Testis (tissue), 3 donors: ENCODE data around the gene REM2. TPM values are rescaled to one million over a fixed set of nuclear protein-coding genes. Genes with fewer than 3 reads are reported as not detected.
"Not testable (repeated sequence)": the region's sequence is repeated elsewhere in the genome, so short reads cannot be mapped to it uniquely, and the experiment has no call there.

Source experiments
- DNase-seq: peaks from one replicate; pipeline ENCODE4 v3.0.0-alpha.2; 2019
- H3K27ac ChIP-seq, 2 donors: fragments of 200-600 bp; sonication (generic); one replicate each; pipeline ENCODE4 v1.5.1; 2019
- H3K27me3 ChIP-seq: fragments of 200-600 bp; sonication (generic); one replicate; pipeline ENCODE4 v1.5.1; 2019
- H3K36me3 ChIP-seq: fragments of 200-600 bp; sonication (generic); one replicate; pipeline ENCODE4 v1.5.1; 2017; ENCODE audit warnings: low read depth; ENCODE audit errors: missing control alignments
- H3K4me1 ChIP-seq: fragments of 200-600 bp; sonication (generic); one replicate; pipeline ENCODE4 v1.5.1; 2019
- H3K4me3 ChIP-seq, 2 donors: fragments of 200-600 bp; sonication (generic); one replicate each; pipeline ENCODE4 v1.5.1; 2017 to 2019
- H3K9me3 ChIP-seq: fragments of 200-600 bp; sonication (generic); one replicate; pipeline ENCODE4 v1.5.1; 2017
- CTCF ChIP-seq, 3 experiments: fragments of 450-650 bp in 2 of 3; fragments of 200-600 bp in 1 of 3; sonication (generic) in 1 of 3; IDR thresholded peaks; one replicate each; pipeline ENCODE4 v1.5.1; 2016 to 2019; ENCODE audit warnings: antibody characterized with exemption in 3 of 3, mild to moderate bottlenecking in 2 of 3, moderate library complexity in 1 of 3
- POLR2A ChIP-seq: fragments of 450-650 bp; IDR thresholded peaks from one replicate; pipeline ENCODE4 v1.6.1; 2017; ENCODE audit warnings: antibody characterized with exemption, mild to moderate bottlenecking, moderate library complexity
- WGBS, 2 donors: methylation state at CpG; one replicate each; pipeline ENCODE4 v1.1.5; 2018; 5-methylcytosine and 5-hydroxymethylcytosine counted together
- intact Hi-C: fragments of 100-400 bp; cut with DNase I; formaldehyde crosslinking; loops from one replicate; pipeline ENCODE4 v1.15.1; 2023; ENCODE audit warnings: low total_unique reads
- polyA plus RNA-seq: library from polyadenylated mRNA; stranded (reverse); fragments of 350-450 nt; fragmentation: Illumina TruSeq; extraction: RNeasy Lipid Tissue Mini Kit (QIAGEN cat#74804); gene quantifications from one replicate; pipeline ENCODE4 v1.2.3, GENCODE V29; 2014; ENCODE audit warnings: low read depth, low replicate concordance; ENCODE audit not compliant: insufficient read depth
- total RNA-seq, 2 donors: library from RNA; depleted of rRNA; stranded (reverse); fragments of >200 nt; gene quantifications; one replicate each; pipeline ENCODE4 v1.2.3, GENCODE V29; 2016

REM2 gene
- total and polyA plus RNA-seq, 3 donors from 2014 or later, result 2.4 to 4.8 (median 2.9) TPM

- WGBS, 2 donors, result 34 to 38% methylated on average over 12 of the region's 12 CpGs
- no peaks in the 10 kb centered on the region for H3K9me3 ChIP-seq
- no peaks in the 10 kb centered on the region for H3K36me3 ChIP-seq
- H3K27ac ChIP-seq, result peak overlapping the region; percentile 27 to 85
- H3K4me3 ChIP-seq, result no peak overlapping the region
- intact Hi-C loops, result no loop called here
- peak; percentile 76 for DNase-seq
- TF ChIP-seq CTCF (IDR thresholded peaks at IDR 0.05), result no peak
- no peak for TF ChIP-seq POLR2A
- H3K27me3 ChIP-seq, result no peaks in the 10 kb centered on the region
- peaks cover 50% of the 10 kb centered on the region for H3K4me1 ChIP-seq
Observed at GRCh38 chr14:22848351-22849164, 34.5 kb upstream of the REM2 start.

DNA sequence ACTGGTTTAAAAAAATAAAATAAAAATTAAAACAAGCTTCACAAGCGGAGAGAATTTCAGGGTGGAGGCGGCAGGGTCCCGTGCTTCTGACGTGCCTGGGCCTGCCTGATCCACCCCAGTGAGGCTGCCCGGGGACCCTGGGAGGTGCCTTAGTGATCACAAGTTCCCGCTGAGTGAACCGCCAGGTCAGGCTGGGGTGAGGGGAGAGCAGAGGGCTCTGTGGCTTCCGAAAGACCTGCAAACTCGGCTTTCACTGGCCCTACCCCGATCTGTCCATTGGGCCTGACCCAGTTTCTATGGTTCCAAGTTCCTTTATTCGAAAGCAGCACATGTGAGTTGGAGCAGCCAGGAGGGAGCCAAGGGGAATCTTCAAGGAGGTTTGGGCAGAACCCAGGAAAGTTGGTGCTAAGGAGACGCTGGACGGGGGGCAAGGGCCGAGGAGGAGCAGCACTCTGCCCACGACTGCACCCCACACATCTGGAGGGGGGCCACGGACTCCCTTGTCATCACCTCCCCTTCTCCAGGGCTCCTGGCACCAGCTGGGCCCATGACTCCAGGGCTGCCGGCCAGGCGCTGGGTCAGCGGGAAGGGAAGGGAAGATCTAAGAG, 33.7 kb upstream of the REM2 start:
- Histone ChIP-seq H3K27me3 (no peaks in the 10 kb centered on the region), H3K9me3 (no peaks in the 10 kb centered on the region), H3K4me1 (peaks cover 50% of the 10 kb centered on the region), H3K4me3 (no peak overlapping the region), H3K36me3 (no peaks in the 10 kb centered on the region), H3K27ac (peak overlapping the region; percentile 27 to 85)
- intact Hi-C loops, result no loop called here
- 49 to 57% methylated on average over 9 to 19 of the region's 19 CpGs for WGBS, 2 donors
- TF ChIP-seq POLR2A (no peak), CTCF (IDR thresholded peaks at IDR 0.05) (no peak)
- peak; percentile 79 for DNase-seq

- peaks cover 42% of the 10 kb centered on the region for H3K4me1 ChIP-seq
- H3K36me3 ChIP-seq, result no peaks in the 10 kb centered on the region
- WGBS, 2 donors, result 64 to 75% methylated on average over 7 to 9 of the region's 9 CpGs
- DNase-seq, result peak; percentile 78
- intact Hi-C loops, result loop anchor here (10.0 kb wide), 1 partner anchor 286 kb away; no protein-coding TSS in a partner anchor
- TF ChIP-seq POLR2A, result no peak
- TF ChIP-seq CTCF (IDR thresholded peaks at IDR 0.05), result no peak
- no peaks in the 10 kb centered on the region for H3K27me3 ChIP-seq
- peak overlapping the region in 1 of 2 donors; percentile 54 for H3K27ac ChIP-seq
- no peak overlapping the region for H3K4me3 ChIP-seq
- H3K9me3 ChIP-seq, result no peaks in the 10 kb centered on the region
Observed at GRCh38 chr14:22850944-22851764, 31.9 kb upstream of the REM2 start.

- H3K4me3 ChIP-seq, H3K27ac ChIP-seq: not testable (repeated sequence)
Observed at GRCh38 chr14:22852178-22852577, 30.8 kb upstream of the REM2 start.

GRCh38 chr14:22852599-22852939, 30.5 kb upstream of the REM2 start:
- intact Hi-C loops, result loop anchor here (10.0 kb wide), 1 partner anchor 288 kb away; no protein-coding TSS in a partner anchor
- no peak for DNase-seq

More at GRCh38 chr14:22852178-22852577, 30.8 kb upstream of the REM2 start:
- H3K36me3 ChIP-seq, H3K27me3 ChIP-seq, DNase-seq, H3K9me3 ChIP-seq: not testable (repeated sequence)
- WGBS, 2 donors, result 80 to 85% methylated on average over 12 of the region's 12 CpGs
- H3K4me1 ChIP-seq, result peaks cover 31% of the 10 kb centered on the region
- intact Hi-C loops, result loop anchor here (10.0 kb wide), 1 partner anchor 287 kb away; no protein-coding TSS in a partner anchor

More at GRCh38 chr14:22852599-22852939, 30.5 kb upstream of the REM2 start:
- Histone ChIP-seq H3K9me3 (no peaks in the 10 kb centered on the region), H3K27me3 (no peaks in the 10 kb centered on the region), H3K4me3 (no peak overlapping the region), H3K36me3 (no peaks in the 10 kb centered on the region), H3K27ac (no peak overlapping the region), H3K4me1 (peaks cover 28% of the 10 kb centered on the region)
- TF ChIP-seq CTCF (IDR thresholded peaks at IDR 0.05), result no peak
- no peak for TF ChIP-seq POLR2A
- WGBS, 2 donors, result 80 to 81% methylated on average over 2 of the region's 2 CpGs
